Calu3 (cell line): ENCODE results near the gene C1R. TPM values are rescaled to one million over a fixed set of nuclear protein-coding genes. Genes with fewer than 3 reads are reported as not detected.

Source experiments
- BruUV-seq: library from RNA; stranded (reverse); fragments of 400-500 nt; replicated peaks from 2 replicates; lab custom pipeline; 2021; lab: Mats Ljungman, UMichigan
- CTCF ChIA-PET: fragments of 300-600 bp; sonication (Branson Sonifier 250); formaldehyde crosslinking; loops from one replicate; lab custom pipeline; 2022; ENCODE audit warnings: antibody characterized with exemption; lab: Charles Lee
- DNase-seq: peaks from one replicate; pipeline ENCODE4 v3.0.0; 2022
- H3K27ac Mint-ChIP-seq: one replicate; pipeline ENCODE4 v1.8.0; 2022; ENCODE audit warnings: mixed read lengths; ENCODE audit not compliant: unreplicated experiment
- H3K27me3 Mint-ChIP-seq: one replicate; pipeline ENCODE4 v1.8.0; 2022; ENCODE audit warnings: mixed read lengths; ENCODE audit not compliant: unreplicated experiment
- H3K36me3 Mint-ChIP-seq: one replicate; pipeline ENCODE4 v1.8.0; 2022; ENCODE audit warnings: mild to moderate bottlenecking, moderate library complexity, mixed read lengths; ENCODE audit not compliant: insufficient read depth, unreplicated experiment
- H3K4me1 Mint-ChIP-seq: one replicate; pipeline ENCODE4 v1.8.0; 2022; ENCODE audit warnings: mild to moderate bottlenecking, low read depth, mixed read lengths; ENCODE audit not compliant: unreplicated experiment
- H3K4me3 Mint-ChIP-seq: one replicate; pipeline ENCODE4 v1.8.0; 2022; ENCODE audit warnings: mild to moderate bottlenecking, low read depth, moderate library complexity, mixed read lengths; ENCODE audit not compliant: unreplicated experiment
- H3K9me3 Mint-ChIP-seq: one replicate; pipeline ENCODE4 v1.8.0; 2022; ENCODE audit warnings: low read depth, mixed read lengths; ENCODE audit not compliant: unreplicated experiment
- CTCF ChIP-seq: fragments of 200-600 bp; IDR thresholded peaks from one replicate; pipeline ENCODE4 v1.8.0; 2022; ENCODE audit warnings: antibody characterized with exemption; ENCODE audit not compliant: unreplicated experiment
- intact Hi-C: fragments of 100-400 bp; cut with micrococcal nuclease; formaldehyde crosslinking; loops from one replicate; pipeline ENCODE4 v1.10.0; 2022; ENCODE audit not compliant: unreplicated experiment
- total RNA-seq: library from RNA; stranded (reverse); gene quantifications from 2 replicates; pipeline ENCODE4 v1.2.3, GENCODE V29; 2022

Gene C1R
- total RNA-seq, 1 experiment from 2014 or later, result 7.6 TPM

- DNase-seq, result no peak
- TF ChIP-seq CTCF, result no peak
- Mint-ChIP-seq H3K27me3 (no peaks in the 10 kb centered on the region), H3K36me3 (peaks cover 52% of the 10 kb centered on the region), H3K4me1 (peaks cover 20% of the 10 kb centered on the region), H3K9me3 (no peaks in the 10 kb centered on the region), H3K4me3 (peak overlapping the region; percentile 97), H3K27ac (no peak overlapping the region)
- intact Hi-C loops, result no loop called here
- CTCF ChIA-PET, result no interaction called here
- no TSS peak for BruUV-seq
Measured at GRCh38 chr12:7127916-7128626, 35.8 kb upstream of the C1R start.

GRCh38 chr12:7125632-7126227 lies 33.5 kb upstream of the C1R start:
- H3K4me3 Mint-ChIP-seq, result no peak overlapping the region
- DNase-seq, result no peak
- CTCF ChIA-PET, result interaction anchor here (0.6 to 0.7 kb wide), 2 partner anchors 39 to 103 kb away, joined by 4 to 5 read pairs; no protein-coding TSS in a partner anchor
- intact Hi-C loops, result no loop called here
- H3K9me3 Mint-ChIP-seq, result no peaks in the 10 kb centered on the region
- peaks cover 29% of the 10 kb centered on the region for H3K36me3 Mint-ChIP-seq
- no peak for TF ChIP-seq CTCF
- H3K27me3 Mint-ChIP-seq, result no peaks in the 10 kb centered on the region
- peaks cover 4% of the 10 kb centered on the region for H3K4me1 Mint-ChIP-seq
- no peak overlapping the region for H3K27ac Mint-ChIP-seq
- no TSS peak for BruUV-seq

GRCh38 chr12:7123806-7124522 lies 31.7 kb upstream of the C1R start:
- Mint-ChIP-seq H3K27ac (no peak overlapping the region), H3K4me1 (no peaks in the 10 kb centered on the region)
- no TSS peak for BruUV-seq

More at GRCh38 chr12:7123806-7124522, 31.7 kb upstream of the C1R start:
- CTCF ChIA-PET, result no interaction called here
- Mint-ChIP-seq H3K27me3 (no peaks in the 10 kb centered on the region), H3K9me3 (no peaks in the 10 kb centered on the region), H3K4me3 (no peak overlapping the region), H3K36me3 (peaks cover 12% of the 10 kb centered on the region)
- intact Hi-C loops, result no loop called here
- DNase-seq, result no peak
- no peak for TF ChIP-seq CTCF
